Muscle of leg (tissue), 11 donors: ENCODE data around the gene WDR38. TPM values are rescaled to one million over a fixed set of nuclear protein-coding genes. Genes with fewer than 3 reads are reported as not detected.

Experiments used
- DNase-seq: peaks from one replicate; pipeline ENCODE4 v3.0.0; 2013
- H3K27ac ChIP-seq: one replicate; pipeline ENCODE4 v1.5.1; 2013; ENCODE audit warnings: mild to moderate bottlenecking, low read length, control low read depth
- H3K27me3 ChIP-seq: one replicate; pipeline ENCODE4 v1.6.1; 2013; ENCODE audit warnings: low read length; ENCODE audit not compliant: control insufficient read depth, insufficient read depth
- H3K36me3 ChIP-seq: one replicate; pipeline ENCODE4 v1.6.1; 2013; ENCODE audit warnings: low read length; ENCODE audit not compliant: control insufficient read depth, insufficient read depth
- H3K4me1 ChIP-seq: one replicate; pipeline ENCODE4 v1.6.1; 2013; ENCODE audit warnings: low read length; ENCODE audit not compliant: control insufficient read depth, insufficient read depth
- H3K4me3 ChIP-seq: one replicate; pipeline ENCODE4 v1.5.1; 2013; ENCODE audit warnings: low read length, control low read depth
- H3K9me3 ChIP-seq: replicated peaks from 2 replicates; pipeline ENCODE4 v1.6.1; 2013; ENCODE audit warnings: low read depth, low read length; ENCODE audit not compliant: control insufficient read depth
- WGBS: methylation state at CpG from one replicate; pipeline ENCODE4 v1.1.5; 2013; ENCODE audit warnings: missing lambda C conversion rate; ENCODE audit not compliant: insufficient coverage; 5-methylcytosine and 5-hydroxymethylcytosine counted together
- polyA plus RNA-seq, 8 donors: library from polyadenylated mRNA; unstranded; fragments of 120-200 nt; gene quantifications; one replicate each; pipeline versions ENCODE4 v1.2.1 to v1.2.3, GENCODE V29; 2013; ENCODE audit warnings: inconsistent platforms in 1 of 8, low replicate concordance in 1 of 8; ENCODE audit not compliant: insufficient read length in 8 of 8, insufficient read depth in 1 of 8
- total RNA-seq: library from RNA; stranded (reverse); fragments of 120-200 nt; gene quantifications from one replicate; pipeline ENCODE4 v1.2.4, GENCODE V29; 2013

Gene WDR38
- total and polyA plus RNA-seq, 9 donors, result 0.04 to 0.53 (median 0.21) TPM; not detected in 4

GRCh38 chr9:124881138-124881743 lies 28.0 kb downstream of the WDR38 start:
- WGBS, result 89% methylated on average over 14 of the region's 16 CpGs
- Histone ChIP-seq H3K9me3 (no peaks in the 10 kb centered on the region), H3K4me1 (peaks cover 5% of the 10 kb centered on the region), H3K27ac (no peak overlapping the region), H3K4me3 (no peak overlapping the region), H3K27me3 (no peaks in the 10 kb centered on the region), H3K36me3 (peaks cover 74% of the 10 kb centered on the region)
- no peak for DNase-seq

GRCh38 chr9:124882231-124882630 lies 29.0 kb downstream of the WDR38 start:
- peaks cover 75% of the 10 kb centered on the region for H3K36me3 ChIP-seq
- WGBS, result 51% methylated on average over 13 of the region's 13 CpGs

GRCh38 chr9:124884376-124884775 lies 31.1 kb downstream of the WDR38 start:
- Histone ChIP-seq H3K27me3 (no peaks in the 10 kb centered on the region), H3K27ac (no peak overlapping the region), H3K9me3 (no peaks in the 10 kb centered on the region), H3K36me3 (peaks cover 75% of the 10 kb centered on the region), H3K4me1 (peaks cover 2% of the 10 kb centered on the region), H3K4me3 (no peak overlapping the region)
- no peak for DNase-seq
- no CpG with 5 or more reads among the region's 4 CpGs for WGBS

More at GRCh38 chr9:124882231-124882630, 29.0 kb downstream of the WDR38 start:
- Histone ChIP-seq H3K4me3 (no peak overlapping the region), H3K27ac (no peak overlapping the region), H3K9me3 (no peaks in the 10 kb centered on the region), H3K4me1 (peaks cover 5% of the 10 kb centered on the region), H3K27me3 (no peaks in the 10 kb centered on the region)
- DNase-seq, result no peak

- Histone ChIP-seq H3K27me3 (no peaks in the 10 kb centered on the region), H3K36me3 (peaks cover 78% of the 10 kb centered on the region), H3K4me1 (peaks cover 2% of the 10 kb centered on the region), H3K27ac (no peak overlapping the region), H3K4me3 (no peak overlapping the region), H3K9me3 (no peaks in the 10 kb centered on the region)
- no peak for DNase-seq
- WGBS, result 94% methylated on average over 4 of the region's 4 CpGs
These were observed 32.3 kb downstream of the WDR38 start for GRCh38 chr9:124885551-124885950.

- DNase-seq, result no peak
These were observed 33.2 kb downstream of the WDR38 start for GRCh38 chr9:124886461-124886860.

GRCh38 chr9:124886866-124887492 lies 33.7 kb downstream of the WDR38 start:
- Histone ChIP-seq H3K27ac (no peak overlapping the region), H3K36me3 (peaks cover 76% of the 10 kb centered on the region), H3K4me3 (no peak overlapping the region), H3K27me3 (no peaks in the 10 kb centered on the region), H3K4me1 (peaks cover 2% of the 10 kb centered on the region), H3K9me3 (no peaks in the 10 kb centered on the region)
- DNase-seq, result no peak
- 75% methylated on average over 15 of the region's 17 CpGs for WGBS

More at GRCh38 chr9:124886461-124886860, 33.2 kb downstream of the WDR38 start:
- Histone ChIP-seq H3K4me3 (no peak overlapping the region), H3K27me3 (no peaks in the 10 kb centered on the region), H3K27ac (no peak overlapping the region), H3K4me1 (peaks cover 2% of the 10 kb centered on the region), H3K36me3 (peaks cover 80% of the 10 kb centered on the region), H3K9me3 (no peaks in the 10 kb centered on the region)
- 80% methylated on average over 10 of the region's 10 CpGs for WGBS

- Histone ChIP-seq H3K27ac (no peak overlapping the region), H3K27me3 (no peaks in the 10 kb centered on the region), H3K4me1 (peaks cover 2% of the 10 kb centered on the region), H3K36me3 (peaks cover 68% of the 10 kb centered on the region), H3K9me3 (no peaks in the 10 kb centered on the region), H3K4me3 (no peak overlapping the region)
- DNase-seq, result no peak
- WGBS, result 58% methylated on average over 4 of the region's 5 CpGs
These were observed 34.6 kb downstream of the WDR38 start for GRCh38 chr9:124887832-124888231.

GRCh38 chr9:124889006-124889405 lies 35.7 kb downstream of the WDR38 start:
- Histone ChIP-seq H3K36me3 (peaks cover 75% of the 10 kb centered on the region), H3K27ac (no peak overlapping the region), H3K4me3 (no peak overlapping the region), H3K9me3 (no peaks in the 10 kb centered on the region), H3K4me1 (peaks cover 2% of the 10 kb centered on the region), H3K27me3 (no peaks in the 10 kb centered on the region)
- DNase-seq, result no peak
- 95% methylated on average over 13 of the region's 13 CpGs for WGBS

- no peak for DNase-seq
- Histone ChIP-seq H3K4me1 (peaks cover 2% of the 10 kb centered on the region), H3K27ac (no peak overlapping the region), H3K36me3 (peaks cover 77% of the 10 kb centered on the region), H3K4me3 (no peak overlapping the region), H3K27me3 (no peaks in the 10 kb centered on the region), H3K9me3 (no peaks in the 10 kb centered on the region)
- 97% methylated on average over 5 of the region's 7 CpGs for WGBS
These were observed 36.9 kb downstream of the WDR38 start for GRCh38 chr9:124890179-124890578.

GRCh38 chr9:124894035-124894740 lies 40.9 kb downstream of the WDR38 start:
- Histone ChIP-seq H3K4me1 (no peaks in the 10 kb centered on the region), H3K9me3 (no peaks in the 10 kb centered on the region), H3K4me3 (no peak overlapping the region), H3K27me3 (no peaks in the 10 kb centered on the region), H3K27ac (no peak overlapping the region), H3K36me3 (peaks cover 62% of the 10 kb centered on the region)
- no peak for DNase-seq
- WGBS, result 85% methylated on average over 8 of the region's 9 CpGs
